Erythroblast (primary cell): ENCODE data around the gene RPL10.

Experiments used
- GATA1 ChIP-seq: IDR thresholded peaks from 2 replicates; pipeline ENCODE4 v1.6.1; 2011; ENCODE audit warnings: low read depth, mild to moderate bottlenecking, control low read depth, low read length, moderate library complexity
- POLR2A ChIP-seq: IDR thresholded peaks from 2 replicates; pipeline ENCODE4 v1.6.1; 2011; ENCODE audit warnings: mild to moderate bottlenecking, low read length

GRCh38 chrX:154354013-154354412 is 44.2 kb upstream of the RPL10 start:
- TF ChIP-seq POLR2A (no peak), GATA1 (no peak)
